ENCODE data around the gene C3orf70. TPM values are rescaled to one million over a fixed set of nuclear protein-coding genes. Genes with fewer than 3 reads are reported as not detected.

The C3orf70 gene
- total and polyA plus RNA-seq, 9 donors, result 3.5 to 17.7 (median 7.6) TPM

DNA sequence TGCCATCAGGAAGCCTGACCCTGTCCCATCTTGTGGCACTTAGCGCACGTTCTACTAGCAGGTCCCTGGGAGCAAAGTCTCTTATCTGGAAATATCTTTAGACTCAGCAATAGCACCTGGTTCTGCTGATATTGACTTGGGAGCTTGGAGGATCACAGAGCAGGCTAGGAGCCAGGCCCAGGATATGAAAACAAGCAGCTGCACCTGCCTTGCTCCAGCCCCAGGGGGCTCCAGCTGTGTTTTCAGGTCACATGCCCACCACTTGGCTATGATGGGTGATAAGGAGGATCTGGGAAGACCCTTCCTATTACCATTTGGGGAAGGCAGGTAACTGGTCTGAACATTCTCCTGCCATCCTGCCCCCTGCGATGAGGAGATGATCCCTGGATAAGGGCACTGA lies 87.8 kb downstream of the C3orf70 start:
- H3K27ac ChIP-seq, result no peak overlapping the region
- H3K4me1 ChIP-seq (ENCODE audit: insufficient read depth), result no peaks in the 10 kb centered on the region
- WGBS, 3 donors, result 83 to 91% (median 89%) methylated on average over 3 of the region's 3 CpGs
- DNase-seq, result no peak
- no peaks in the 10 kb centered on the region for H3K27me3 ChIP-seq
- no peak overlapping the region for H3K4me3 ChIP-seq
- H3K9me3 ChIP-seq, result no peaks in the 10 kb centered on the region
- TF ChIP-seq POLR2A (IDR thresholded peaks at IDR 0.05), result no peak
- TF ChIP-seq CTCF (IDR thresholded peaks at IDR 0.05), result no peak
- no peak for TF ChIP-seq EP300 (IDR thresholded peaks at IDR 0.05)
- intact Hi-C loops (cut with DNase I), result no loop called here
- no peaks in the 10 kb centered on the region for H3K36me3 ChIP-seq

- no peak for TF ChIP-seq POLR2A (IDR thresholded peaks at IDR 0.05)
- no peak for TF ChIP-seq CTCF (IDR thresholded peaks at IDR 0.05)
- TF ChIP-seq EP300 (IDR thresholded peaks at IDR 0.05), result no peak
- WGBS, 3 donors, result 64 to 74% (median 64%) methylated on average over 3 of the region's 3 CpGs
These were observed 89.4 kb downstream of the C3orf70 start for GRCh38 chr3:185063431-185063830.

DNA sequence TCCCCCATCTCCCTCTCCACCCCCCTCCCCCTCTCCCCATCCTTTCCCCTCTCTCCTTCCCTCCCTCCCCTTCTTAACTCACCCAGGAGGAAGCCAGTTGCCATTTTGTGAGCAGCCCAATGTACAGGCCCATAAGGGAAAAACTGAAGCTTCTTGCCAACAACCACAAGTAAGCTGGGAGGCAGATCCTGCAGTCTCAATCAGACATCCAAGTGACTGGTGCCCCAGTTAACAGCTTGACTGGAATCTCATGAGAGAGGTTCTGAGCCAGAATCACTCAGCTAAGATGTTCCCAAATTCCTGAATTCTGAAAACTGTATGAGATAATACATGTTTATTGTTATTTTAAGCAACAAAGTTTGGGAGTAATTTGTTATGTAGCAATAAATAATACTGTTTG lies 90.7 kb downstream of the C3orf70 start:
- H3K27ac ChIP-seq, result no peak overlapping the region
- H3K9me3 ChIP-seq, result no peaks in the 10 kb centered on the region
- intact Hi-C loops (cut with DNase I), result no loop called here

More at GRCh38 chr3:185063431-185063830, 89.4 kb downstream of the C3orf70 start:
- intact Hi-C loops (cut with DNase I), result no loop called here
- H3K4me3 ChIP-seq, result no peak overlapping the region
- no peaks in the 10 kb centered on the region for H3K4me1 ChIP-seq (ENCODE audit: insufficient read depth)
- H3K27me3 ChIP-seq, result no peaks in the 10 kb centered on the region
- no peak overlapping the region for H3K27ac ChIP-seq
- no peak for DNase-seq
- no peaks in the 10 kb centered on the region for H3K9me3 ChIP-seq
- H3K36me3 ChIP-seq, result no peaks in the 10 kb centered on the region

DNA sequence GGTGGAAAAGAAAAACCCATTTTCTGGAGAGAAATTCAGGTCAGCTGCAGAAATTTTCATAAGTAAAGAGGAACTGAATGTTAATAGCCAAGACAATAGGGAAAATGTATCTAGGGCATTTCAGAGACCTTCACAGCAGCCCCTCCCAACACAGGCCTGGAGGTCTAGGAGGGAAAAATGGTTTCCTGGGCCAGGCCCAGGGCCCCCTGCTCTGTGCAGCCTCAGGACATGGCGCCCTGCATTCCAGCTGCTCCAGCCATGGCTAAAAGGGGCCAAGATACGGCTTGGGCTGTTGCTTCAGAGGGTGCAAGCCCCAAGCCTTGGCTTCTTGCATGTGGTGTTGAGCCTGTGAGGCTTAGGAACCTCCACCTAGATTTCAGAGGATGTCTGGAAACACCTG lies 92.2 kb downstream of the C3orf70 start:
- Histone ChIP-seq H3K27ac (no peak overlapping the region), H3K4me1 (ENCODE audit: insufficient read depth) (no peaks in the 10 kb centered on the region), H3K27me3 (no peaks in the 10 kb centered on the region), H3K4me3 (no peak overlapping the region), H3K36me3 (no peaks in the 10 kb centered on the region), H3K9me3 (no peaks in the 10 kb centered on the region)
- 90 to 100% (median 99%) methylated on average over 2 of the region's 2 CpGs for WGBS, 3 donors
- TF ChIP-seq POLR2A (IDR thresholded peaks at IDR 0.05) (no peak), EP300 (IDR thresholded peaks at IDR 0.05) (no peak), CTCF (IDR thresholded peaks at IDR 0.05) (no peak)
- DNase-seq, result no peak
- intact Hi-C loops (cut with DNase I), result no loop called here

More for the DNA sequence above, 90.7 kb downstream of the C3orf70 start:
- H3K4me3 ChIP-seq, result no peak overlapping the region
- no peaks in the 10 kb centered on the region for H3K27me3 ChIP-seq
- DNase-seq, result no peak
- no peaks in the 10 kb centered on the region for H3K36me3 ChIP-seq
- H3K4me1 ChIP-seq (ENCODE audit: insufficient read depth), result no peaks in the 10 kb centered on the region
- TF ChIP-seq EP300 (IDR thresholded peaks at IDR 0.05), result no peak
- TF ChIP-seq CTCF (IDR thresholded peaks at IDR 0.05), result no peak
- no peak for TF ChIP-seq POLR2A (IDR thresholded peaks at IDR 0.05)

DNA sequence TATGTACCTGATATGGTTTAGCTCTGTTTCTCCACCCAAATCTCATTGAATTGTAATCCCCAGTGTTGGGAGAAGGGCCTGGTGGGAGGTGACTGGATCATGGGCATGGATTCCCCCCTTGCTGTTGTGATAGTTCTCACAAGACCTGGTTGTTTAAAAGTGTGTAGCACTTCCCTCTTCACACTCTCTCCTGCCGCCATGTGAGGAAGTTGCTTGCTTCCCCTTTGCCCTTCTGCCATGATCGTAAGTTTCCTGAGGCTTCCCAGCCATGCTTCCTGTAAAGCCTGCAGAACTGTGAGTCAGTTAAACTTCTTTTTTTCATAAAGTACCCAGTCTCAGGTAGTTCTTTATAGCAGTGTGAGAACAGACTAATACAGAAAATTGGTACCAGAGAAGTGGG lies 93.1 kb downstream of the C3orf70 start:
- Histone ChIP-seq H3K36me3 (no peaks in the 10 kb centered on the region), H3K27ac (no peak overlapping the region), H3K4me1 (ENCODE audit: insufficient read depth) (no peaks in the 10 kb centered on the region), H3K4me3 (no peak overlapping the region), H3K27me3 (no peaks in the 10 kb centered on the region), H3K9me3 (no peaks in the 10 kb centered on the region)
- TF ChIP-seq EP300 (IDR thresholded peaks at IDR 0.05) (no peak), CTCF (IDR thresholded peaks at IDR 0.05) (no peak), POLR2A (IDR thresholded peaks at IDR 0.05) (no peak)
- 84 to 96% (median 88%) methylated on average over 2 of the region's 2 CpGs for WGBS, 3 donors
- DNase-seq, result no peak
- intact Hi-C loops (cut with DNase I), result no loop called here
